H1 (cell line): Measurements from ENCODE around the gene ZACN. TPM values are rescaled to one million over a fixed set of nuclear protein-coding genes. Genes with fewer than 3 reads are reported as not detected.

Experiments used
- CTCF ChIA-PET: fragments of 300-600 bp; sonication (Branson Sonifier 250); formaldehyde crosslinking; loops from one replicate; lab custom pipeline; 2021; ENCODE audit not compliant: partially characterized antibody; lab: Charles Lee
- POLR2A ChIA-PET: fragments of 300-600 bp; sonication (Branson Sonifier 250); formaldehyde crosslinking; loops from one replicate; lab custom pipeline; 2021; ENCODE audit warnings: inconsistent platforms; ENCODE audit not compliant: partially characterized antibody; lab: Charles Lee
- DNase-seq, 2 experiments: peaks; one replicate each; pipeline versions ENCODE4 v3.0.0 to v3.0.0-alpha.2; 2010 to 2022; ENCODE audit warnings: low spot score in 2 of 2, low read depth in 1 of 2, mixed read lengths in 1 of 2
- FAIRE-seq: peaks from 2 replicates; lab custom pipeline; 2011; peaks lifted over from hg19 to GRCh38; lab: Jason Lieb, UNC
- H2AFZ ChIP-seq: 2 replicates; pipeline ENCODE4 v1.8.1; 2012; ENCODE audit warnings: low read length, inconsistent platforms
- H2AK5ac ChIP-seq: 2 replicates; pipeline ENCODE4 v1.6.1; 2013; ENCODE audit warnings: low read depth, low read length
- H2BK120ac ChIP-seq: replicated peaks from 2 replicates; pipeline ENCODE3; 2013; ENCODE audit warnings: low read depth, low read length, inconsistent platforms
- H2BK12ac ChIP-seq: 2 replicates; pipeline ENCODE4 v1.6.1; 2013; ENCODE audit warnings: low read depth, low read length
- H2BK15ac ChIP-seq: 2 replicates; pipeline ENCODE4 v1.6.1; 2013; ENCODE audit warnings: low read length
- H2BK20ac ChIP-seq: 2 replicates; pipeline ENCODE4 v1.6.1; 2013; ENCODE audit warnings: low read length
- H2BK5ac ChIP-seq: 2 replicates; pipeline ENCODE4 v1.6.1; 2013; ENCODE audit warnings: low read depth, low read length
- H3K14ac ChIP-seq: 2 replicates; pipeline ENCODE4 v1.6.1; 2013; ENCODE audit warnings: inconsistent platforms; ENCODE audit not compliant: insufficient read length
- H3K18ac ChIP-seq: 2 replicates; pipeline ENCODE4 v1.6.1; 2013; ENCODE audit warnings: low read length; ENCODE audit errors: extremely low read depth
- H3K23ac ChIP-seq: 2 replicates; pipeline ENCODE4 v1.6.1; 2013; ENCODE audit warnings: inconsistent platforms; ENCODE audit not compliant: insufficient read length
- H3K23me2 ChIP-seq: 2 replicates; pipeline ENCODE4 v1.6.1; 2013; ENCODE audit warnings: low read depth, low read length
- H3K27ac ChIP-seq: 2 replicates; pipeline ENCODE4 v1.6.1; 2011; ENCODE audit warnings: low read depth, low read length, inconsistent platforms
- H3K27me3 ChIP-seq, 4 experiments: replicated peaks in 1 of 4; 1 replicate in 1 of 4; 2 replicates in 3 of 4; pipeline versions ENCODE4 v1.6.1 to v1.8.1; 2011 to 2013; ENCODE audit warnings: low read length in 3 of 4, mild to moderate bottlenecking in 3 of 4, inconsistent platforms in 2 of 4, mixed read lengths in 2 of 4, moderate library complexity in 1 of 4; ENCODE audit not compliant: control insufficient read depth in 3 of 4, insufficient read depth in 3 of 4; ENCODE audit errors: extremely low read depth in 1 of 4
- H3K36me3 ChIP-seq, 4 experiments: 2 replicates each; pipeline versions ENCODE4 v1.6.1 to v1.8.1; 2011 to 2013; ENCODE audit warnings: mild to moderate bottlenecking in 4 of 4, low read length in 3 of 4, moderate library complexity in 2 of 4, control low read depth in 1 of 4, inconsistent platforms in 1 of 4; ENCODE audit not compliant: insufficient read depth in 4 of 4, control insufficient read depth in 2 of 4
- H3K4ac ChIP-seq: replicated peaks from 2 replicates; pipeline ENCODE3; 2013; ENCODE audit warnings: low read length, low read depth, mixed read lengths, inconsistent platforms; ENCODE audit not compliant: insufficient read length
- H3K4me1 ChIP-seq, 4 experiments: replicated peaks in 1 of 4; 1 replicate in 1 of 4; 2 replicates in 3 of 4; pipeline versions ENCODE4 v1.6.1 to v1.8.1; 2011 to 2013; ENCODE audit warnings: low read length in 3 of 4, inconsistent platforms in 2 of 4, mixed read lengths in 1 of 4; ENCODE audit not compliant: insufficient read depth in 4 of 4, control insufficient read depth in 3 of 4
- H3K4me2 ChIP-seq, 2 experiments: 2 replicates each; pipeline versions ENCODE4 v1.6.1 to v1.8.1; 2011 to 2013; ENCODE audit warnings: low read depth in 2 of 2, low read length in 2 of 2, control low read depth in 1 of 2, inconsistent platforms in 1 of 2, mild to moderate bottlenecking in 1 of 2; ENCODE audit not compliant: insufficient read depth in 1 of 2
- H3K4me3 ChIP-seq, 4 experiments: fragments of 200-600, 300-600 bp in 1 of 4; sonication (generic), shearing (Covaris generic), sonication (Bioruptor Twin) in 1 of 4; 2 replicates each; pipeline versions ENCODE4 v1.5.1 to v1.8.1; 2011 to 2016; ENCODE audit warnings: low read length in 4 of 4, low read depth in 3 of 4, control low read depth in 2 of 4, inconsistent platforms in 2 of 4, mild to moderate bottlenecking in 2 of 4, mixed read lengths in 1 of 4, moderate library complexity in 1 of 4; ENCODE audit not compliant: insufficient read depth in 2 of 4; ENCODE audit errors: extremely low read depth in 1 of 4
- H3K56ac ChIP-seq: replicated peaks from 2 replicates; pipeline ENCODE3; 2013; ENCODE audit warnings: low read depth, mild to moderate bottlenecking, mixed read lengths, low read length, inconsistent platforms; ENCODE audit not compliant: insufficient read length
- H3K79me1 ChIP-seq: 2 replicates; pipeline ENCODE4 v1.6.1; 2013; ENCODE audit warnings: low read depth, low read length, control low read depth
- H3K79me2 ChIP-seq, 2 experiments: 2 replicates each; pipeline versions ENCODE4 v1.6.1 to v1.8.1; 2012 to 2013; ENCODE audit warnings: low read length in 2 of 2, mild to moderate bottlenecking in 2 of 2, inconsistent platforms in 1 of 2; ENCODE audit not compliant: insufficient read depth in 2 of 2, control insufficient read depth in 1 of 2
- H3K9ac ChIP-seq, 4 experiments: replicated peaks in 1 of 4; 1 replicate in 1 of 4; 2 replicates in 3 of 4; pipeline versions ENCODE4 v1.6.1 to v1.8.1; 2011 to 2013; ENCODE audit warnings: low read depth in 3 of 4, low read length in 3 of 4, control low read depth in 2 of 4, mild to moderate bottlenecking in 2 of 4, moderate library complexity in 2 of 4, inconsistent platforms in 1 of 4; ENCODE audit errors: extremely low read depth in 1 of 4
- H3K9me3 ChIP-seq, 2 experiments: 2 replicates each; pipeline versions ENCODE4 v1.6.1 to v1.8.1; 2012 to 2013; ENCODE audit warnings: mild to moderate bottlenecking in 2 of 2, moderate library complexity in 2 of 2, control low read depth in 1 of 2, inconsistent platforms in 1 of 2, low read depth in 1 of 2, low read length in 1 of 2, mixed read lengths in 1 of 2; ENCODE audit not compliant: insufficient read depth in 2 of 2
- H4K20me1 ChIP-seq, 2 experiments: replicated peaks in 1 of 2; 2 replicates each; pipeline versions ENCODE3 to v1.8.1; 2011 to 2013; ENCODE audit warnings: inconsistent platforms in 2 of 2, low read length in 2 of 2, mild to moderate bottlenecking in 1 of 2; ENCODE audit not compliant: insufficient read depth in 2 of 2, control insufficient read depth in 1 of 2
- H4K5ac ChIP-seq: 2 replicates; pipeline ENCODE4 v1.6.1; 2013; ENCODE audit warnings: low read length, low read depth, mixed read lengths, inconsistent platforms; ENCODE audit not compliant: insufficient read length
- H4K8ac ChIP-seq: 2 replicates; pipeline ENCODE4 v1.8.0; 2013; ENCODE audit warnings: mild to moderate bottlenecking, moderate library complexity, low read length, inconsistent platforms; ENCODE audit not compliant: insufficient read depth; ENCODE audit errors: extremely low read depth
- H4K91ac ChIP-seq: replicated peaks from 2 replicates; pipeline ENCODE3; 2013; ENCODE audit warnings: low read length, mixed read lengths, inconsistent platforms; ENCODE audit not compliant: insufficient read length
- CBX8 ChIP-seq: fragments of 300-800, 300-1000 bp; sonication (generic); IDR thresholded peaks from 2 replicates; pipeline ENCODE4 v1.7.1; 2016; ENCODE audit warnings: low read depth, low read length, borderline replicate concordance
- CHD1 ChIP-seq: IDR thresholded peaks from 2 replicates; pipeline ENCODE4 v1.6.1; 2012; ENCODE audit warnings: low read depth, low read length, improper control_type of control experiment
- CTBP2 ChIP-seq: IDR thresholded peaks from 2 replicates; pipeline ENCODE4 v1.7.0; 2011; ENCODE audit warnings: borderline replicate concordance, mild to moderate bottlenecking, moderate library complexity, mixed read lengths, low read length; ENCODE audit not compliant: insufficient read depth, insufficient read length
- EGR1 ChIP-seq: IDR thresholded peaks from 2 replicates; pipeline ENCODE4 v1.6.1; 2011; ENCODE audit warnings: low read depth, low read length, borderline replicate concordance
- RBBP5 ChIP-seq: IDR thresholded peaks from 2 replicates; pipeline ENCODE4 v1.7.1; 2012; ENCODE audit warnings: low read depth, mild to moderate bottlenecking, inconsistent platforms, low read length, moderate library complexity, borderline replicate concordance
- RFX5 ChIP-seq: IDR thresholded peaks from 2 replicates; pipeline ENCODE4 v1.6.1; 2011; ENCODE audit warnings: low read depth, low read length, improper control_type of control experiment, borderline replicate concordance
- RNF2 ChIP-seq: fragments of 200-900, 300-1000 bp; sonication (generic); IDR thresholded peaks from 2 replicates; pipeline ENCODE4 v1.7.1; 2016; ENCODE audit warnings: borderline replicate concordance, low read depth, mild to moderate bottlenecking, antibody characterized with exemption, low read length; ENCODE audit not compliant: poor library complexity, severe bottlenecking; ENCODE audit errors: missing control alignments
- TCF12 ChIP-seq: IDR thresholded peaks from 2 replicates; pipeline ENCODE4 v1.6.1; 2011; ENCODE audit warnings: low read depth, mild to moderate bottlenecking, low read length
- TEAD4 ChIP-seq: IDR thresholded peaks from 2 replicates; pipeline ENCODE4 v1.6.1; 2012; ENCODE audit warnings: low read depth, low read length, inconsistent platforms, mixed read lengths
- WGBS, 2 experiments: shearing (Covaris generic) in 1 of 2; methylation state at CpG; one replicate each; pipeline versions ENCODE4 v1.1.6 to v1.1.7; 2013 to 2015; ENCODE audit warnings: low lambda C conversion rate in 2 of 2, mixed read lengths in 2 of 2, inconsistent platforms in 1 of 2, low coverage in 1 of 2, missing lambda C conversion rate in 1 of 2; ENCODE audit not compliant: insufficient replicate concordance in 2 of 2, insufficient coverage in 1 of 2, insufficient read length in 1 of 2; ENCODE audit errors: extremely low coverage in 1 of 2, missing lambda C conversion rate in 1 of 2; 5-methylcytosine and 5-hydroxymethylcytosine counted together
- polyA plus RNA-seq, 7 experiments: library from polyadenylated mRNA; depleted of rRNA in 3 of 7; stranded (reverse) in 5 of 7; unstranded in 2 of 7; fragments of >200 nt in 5 of 7; fragments of 200-250 nt in 2 of 7; gene quantifications; 1 replicate in 5 of 7; 2 replicates in 1 of 7; 4 replicates in 1 of 7; pipeline versions ENCODE4 v1.2.1 to v1.2.3, GENCODE V29; 2011 to 2013; ENCODE audit warnings: missing spikeins in 2 of 7, mixed read lengths in 2 of 7
- total RNA-seq: library from RNA; stranded (reverse); fragmentation: NEBNext Ultra II Directional; extraction: Animal tissue kit (Norgen Biotek cat#: 25700); gene quantifications from 2 replicates; pipeline ENCODE4 v1.2.1, GENCODE V29; 2021

Gene ZACN
- total and polyA plus RNA-seq, 2 of the 8 experiments (the other 6 are each of a cell fraction or from before 2014, with no cell fraction given): 0.26 TPM; not detected in 1

GRCh38 chr17:76131692-76132573, 53.0 kb downstream of the ZACN start:
- Histone ChIP-seq H3K36me3 (no peaks in the 10 kb centered on the region), H3K23me2 (peaks cover 11% of the 10 kb centered on the region; the same call in 1 of the 2 replicates), H2BK5ac (peak overlapping the region; percentile 96; the same call in 1 of the 2 replicates), H3K4me1 (peaks cover 18 to 55% (median 45%) of the 10 kb centered on the region in 4 experiments), H2BK20ac (peak overlapping the region; percentile 90; the same call in 1 of the 2 replicates), H3K9me3 (no peaks in the 10 kb centered on the region), H3K79me1 (no peaks in the 10 kb centered on the region), H3K14ac (peak overlapping the region; percentile 11), H2BK120ac (peak overlapping the region; percentile 98), H3K79me2 (no peaks in the 10 kb centered on the region), H3K18ac (peak overlapping the region; percentile 79), H4K8ac (no peak overlapping the region), H3K4ac (peak overlapping the region; percentile 47), H3K4me3 (peak overlapping the region in 1 of 4 experiments; percentile 47; a peak in 2 of 8 replicates), H4K5ac (peak overlapping the region; percentile 51), H4K91ac (peak overlapping the region; percentile 95), H2BK15ac (peak overlapping the region; percentile 88; the same call in 1 of the 2 replicates), H2AFZ (no peak overlapping the region), H3K56ac (no peak overlapping the region), H3K23ac (no peak overlapping the region), H3K9ac (peak overlapping the region in 2 of 4 experiments; percentile 13 to 14; a peak in 1 of 7 replicates), H3K27ac (0 out of 2 replicates have a peak overlapping the region, but pooled peaks have one; percentile 52), H2AK5ac (peak overlapping the region; percentile 79; the same call in 1 of the 2 replicates), H2BK12ac (peak overlapping the region; percentile 95; the same call in 1 of the 2 replicates), H3K4me2 (peak overlapping the region; percentile 68 to 69), H4K20me1 (no peaks in the 10 kb centered on the region), H3K27me3 (peaks cover 0 to 23% (median 10%) of the 10 kb centered on the region in 4 experiments; a peak in 6 of 7 replicates)
- FAIRE-seq (no peak), DNase-seq (no peak)
- 29% methylated on average over 19 of the region's 21 CpGs; no CpG with 5 or more reads in 1 of the 2 experiments for WGBS, 2 experiments
- POLR2A ChIA-PET: interaction anchor here (1.0 to 9.3 kb wide), 7 partner anchors 10 to 122 kb away, joined by 3 to 70 read pairs (median 3); partner anchors contain the start of gene FOXJ1
- CTCF ChIA-PET: interaction anchor here (1.0 to 41.5 kb wide), 6 partner anchors 11 to 148 kb away, joined by 3 to 778 read pairs (median 15); partner anchors contain the start of genes EXOC7 and FOXJ1
- TF ChIP-seq EGR1: no peak
- 0 out of 2 replicates have a peak, but pooled peaks have one; percentile 6 for TF ChIP-seq TEAD4
- TF ChIP-seq CBX8: no peak
- no peak for TF ChIP-seq RBBP5
- 0 out of 2 replicates have a peak, but pooled peaks have one; percentile 24 for TF ChIP-seq TCF12
- no peak for TF ChIP-seq CHD1
- TF ChIP-seq RNF2: no peak
- TF ChIP-seq CTBP2: peak; percentile 61
- 0 out of 2 replicates have a peak, but pooled peaks have one; percentile 36 for TF ChIP-seq RFX5
